WTC11 (cell line): ENCODE measurements around the gene KNSTRN. TPM values are rescaled to one million over a fixed set of nuclear protein-coding genes. Genes with fewer than 3 reads are reported as not detected.
A peak's percentile ranks its signal among the peaks of the same experiment; 100 is the strongest.

Source experiments
- ATAC-seq: fragments of 200-7000 bp; cut with Tn5 transposase; 2 replicates; pipeline ENCODE4 v1.10.0; 2021; ENCODE audit warnings: mild to moderate bottlenecking, moderate library complexity
- CTCF ChIA-PET: fragments of 300-600 bp; sonication (Branson Sonifier 250); formaldehyde crosslinking; loops from one replicate; lab custom pipeline; 2021; ENCODE audit warnings: antibody characterized with exemption; lab: Charles Lee
- POLR2A ChIA-PET: fragments of 350-600 bp; sonication (Branson Sonifier 250); formaldehyde crosslinking; loops from one replicate; lab custom pipeline; 2021; ENCODE audit warnings: antibody characterized with exemption; lab: Charles Lee
- DNase-seq: peaks from one replicate; pipeline ENCODE4 v3.0.0; 2021; ENCODE audit warnings: low spot score
- H3K27ac Mint-ChIP-seq: 2 replicates; pipeline ENCODE4 v1.8.0; 2021; ENCODE audit warnings: mixed read lengths
- H3K27me3 Mint-ChIP-seq: 2 replicates; pipeline ENCODE4 v1.8.0; 2021; ENCODE audit warnings: low read depth, mild to moderate bottlenecking, moderate library complexity, mixed read lengths
- H3K36me3 Mint-ChIP-seq: 2 replicates; pipeline ENCODE4 v1.8.0; 2021; ENCODE audit warnings: mixed read lengths
- H3K4me1 Mint-ChIP-seq: 2 replicates; pipeline ENCODE4 v1.8.0; 2022; ENCODE audit warnings: mixed read lengths
- H3K4me3 Mint-ChIP-seq: 2 replicates; pipeline ENCODE4 v1.8.0; 2021; ENCODE audit warnings: mild to moderate bottlenecking, moderate library complexity, mixed read lengths
- H3K9me3 Mint-ChIP-seq: 2 replicates; pipeline ENCODE4 v1.8.0; 2021; ENCODE audit warnings: mixed read lengths
- ATF1 ChIP-seq: sonication (generic); formaldehyde crosslinking; IDR thresholded peaks from 2 replicates; pipeline ENCODE4 v1.8.1; 2023; ENCODE audit warnings: mild to moderate bottlenecking, moderate library complexity, missing genetic modification reagents
- ATF2 ChIP-seq: sonication (generic); formaldehyde crosslinking; IDR thresholded peaks from 2 replicates; pipeline ENCODE4 v1.8.1; 2022; ENCODE audit warnings: low read depth, missing genetic modification reagents, borderline replicate concordance
- ATF6 ChIP-seq: sonication (generic); formaldehyde crosslinking; IDR thresholded peaks from 2 replicates; pipeline ENCODE4 v1.8.1; 2023; ENCODE audit warnings: mild to moderate bottlenecking, missing genetic modification reagents
- E2F1 ChIP-seq: sonication (generic); formaldehyde crosslinking; IDR thresholded peaks from 2 replicates; pipeline ENCODE4 v1.8.0; 2022; ENCODE audit warnings: mild to moderate bottlenecking, missing genetic modification reagents
- E2F5 ChIP-seq: sonication (generic); formaldehyde crosslinking; IDR thresholded peaks from 2 replicates; pipeline ENCODE4 v1.8.1; 2022; ENCODE audit warnings: mild to moderate bottlenecking, moderate library complexity, missing genetic modification reagents
- ESRRA ChIP-seq: sonication (generic); formaldehyde crosslinking; IDR thresholded peaks from 2 replicates; pipeline ENCODE4 v1.8.1; 2022; ENCODE audit warnings: mild to moderate bottlenecking, missing genetic modification reagents, borderline replicate concordance
- FOXP4 ChIP-seq: sonication (generic); formaldehyde crosslinking; IDR thresholded peaks from 2 replicates; pipeline ENCODE4 v1.8.0; 2022; ENCODE audit warnings: mild to moderate bottlenecking, missing genetic modification reagents
- IRF1 ChIP-seq: sonication (generic); formaldehyde crosslinking; IDR thresholded peaks from 2 replicates; pipeline ENCODE4 v1.8.0; 2023; ENCODE audit warnings: missing genetic modification reagents
- JUN ChIP-seq: sonication (generic); formaldehyde crosslinking; IDR thresholded peaks from 2 replicates; pipeline ENCODE4 v1.8.0; 2023; ENCODE audit warnings: mild to moderate bottlenecking, missing genetic modification reagents
- KAT7 ChIP-seq: sonication (generic); formaldehyde crosslinking; IDR thresholded peaks from 2 replicates; pipeline ENCODE4 v1.8.1; 2023; ENCODE audit warnings: missing genetic modification reagents, mild to moderate bottlenecking, borderline replicate concordance
- PRDM15 ChIP-seq: sonication (generic); formaldehyde crosslinking; IDR thresholded peaks from 2 replicates; pipeline ENCODE4 v1.8.0; 2022; ENCODE audit warnings: missing genetic modification reagents
- PREB ChIP-seq: sonication (generic); formaldehyde crosslinking; IDR thresholded peaks from 2 replicates; pipeline ENCODE4 v1.8.1; 2022; ENCODE audit warnings: mild to moderate bottlenecking, missing genetic modification reagents, moderate library complexity, borderline replicate concordance
- PRRX2 ChIP-seq: fragments of 250-450 bp; sonication (Bioruptor Pico); IDR thresholded peaks from 2 replicates; pipeline ENCODE4 v1.8.0; 2021; ENCODE audit warnings: mild to moderate bottlenecking
- SMAD3 ChIP-seq: sonication (generic); formaldehyde crosslinking; IDR thresholded peaks from 2 replicates; pipeline ENCODE4 v1.8.0; 2022; ENCODE audit warnings: missing genetic modification reagents, mild to moderate bottlenecking, borderline replicate concordance
- SP1 ChIP-seq: sonication (generic); formaldehyde crosslinking; conservative IDR thresholded peaks from 2 replicates; pipeline ENCODE4 v1.8.1; 2022; ENCODE audit warnings: missing genetic modification reagents
- TCF7 ChIP-seq: sonication (generic); formaldehyde crosslinking; IDR thresholded peaks from 2 replicates; pipeline ENCODE4 v1.8.0; 2022; ENCODE audit warnings: mild to moderate bottlenecking, low read depth, missing genetic modification reagents, moderate library complexity
- TEAD1 ChIP-seq: sonication (generic); formaldehyde crosslinking; IDR thresholded peaks from 2 replicates; pipeline ENCODE4 v1.8.0; 2022; ENCODE audit warnings: mild to moderate bottlenecking, missing genetic modification reagents
- ZNF281 ChIP-seq: sonication (generic); formaldehyde crosslinking; IDR thresholded peaks from 2 replicates; pipeline ENCODE4 v1.8.0; 2023; ENCODE audit warnings: mild to moderate bottlenecking, missing genetic modification reagents
- ZNF671 ChIP-seq: fragments of 250-450 bp; sonication (Bioruptor Pico); IDR thresholded peaks from 2 replicates; pipeline ENCODE4 v1.8.0; 2021; ENCODE audit warnings: mild to moderate bottlenecking
- total RNA-seq: library from RNA; stranded (reverse); gene quantifications from 3 replicates; pipeline ENCODE4 v1.2.3, GENCODE V29; 2021

The KNSTRN gene
- total RNA-seq, 1 experiment from 2014 or later, result 73.4 TPM

GRCh38 chr15:40357723-40358470, 24.6 kb upstream of the KNSTRN start, which contains the start of gene DISP2:
Gene DISP2, plus strand, starts transcription at chr15:40358219. Its CDS starts 103 bp downstream, at chr15:40358322.
- peak within 1 kb of the TSS; percentile 78 for H3K4me3 Mint-ChIP-seq
- ChIA-PET CTCF (interaction anchor here (0.6 to 7.2 kb wide), 9 partner anchors 10 to 575 kb away, joined by 3 to 63 read pairs (median 5); partner anchors contain the start of gene FSIP1), POLR2A (interaction anchor here (0.9 kb wide), 1 partner anchor 9 kb away, joined by 3 read pairs; no protein-coding TSS in a partner anchor)
- no peaks in the 10 kb centered on the region for H3K9me3 Mint-ChIP-seq
- DNase-seq (peak; percentile 91), ATAC-seq (peak; percentile 88)
- no peaks in the 10 kb centered on the region for H3K36me3 Mint-ChIP-seq
- H3K4me1 Mint-ChIP-seq, result peaks cover 29% of the 10 kb centered on the region
- H3K27me3 Mint-ChIP-seq, result peaks cover 34% of the 10 kb centered on the region
- no peak within 1 kb of the TSS for H3K27ac Mint-ChIP-seq
- TF ChIP-seq IRF1 (CRISPR knock-in tag) (0 out of 2 replicates have a peak, but pooled peaks have one; percentile 14), KAT7 (CRISPR knock-in tag) (0 out of 2 replicates have a peak, but pooled peaks have one; percentile 49), PREB (CRISPR knock-in tag) (no peak), SMAD3 (CRISPR knock-in tag) (no peak), ATF1 (CRISPR knock-in tag) (no peak), TCF7 (CRISPR knock-in tag) (peak; percentile 18; the same call in 1 of the 2 replicates), JUN (no peak), E2F5 (CRISPR knock-in tag) (no peak; the same call in 1 of the 2 replicates), PRDM15 (CRISPR knock-in tag) (no peak), ATF2 (CRISPR knock-in tag) (no peak), PRRX2 (CRISPR knock-in tag) (no peak), FOXP4 (CRISPR knock-in tag) (no peak), SP1 (no peak; the same call in 1 of the 2 replicates), E2F1 (CRISPR knock-in tag) (no peak), ATF6 (no peak), TEAD1 (CRISPR knock-in tag) (0 out of 2 replicates have a peak, but pooled peaks have one; percentile 15), ZNF671 (CRISPR knock-in tag) (no peak), ESRRA (CRISPR knock-in tag) (0 out of 2 replicates have a peak, but pooled peaks have one; percentile 65), ZNF281 (CRISPR knock-in tag) (no peak)
